ENCODE measurements around the gene FNDC3A.
"Not testable (repeated sequence)": the region's sequence is repeated elsewhere in the genome, so short reads cannot be mapped to it uniquely, and the experiment has no call there.

Gene FNDC3A

GRCh38 chr13:49098771-49099512, 123.2 kb downstream of the FNDC3A start:
- no peak for DNase-seq

DNA sequence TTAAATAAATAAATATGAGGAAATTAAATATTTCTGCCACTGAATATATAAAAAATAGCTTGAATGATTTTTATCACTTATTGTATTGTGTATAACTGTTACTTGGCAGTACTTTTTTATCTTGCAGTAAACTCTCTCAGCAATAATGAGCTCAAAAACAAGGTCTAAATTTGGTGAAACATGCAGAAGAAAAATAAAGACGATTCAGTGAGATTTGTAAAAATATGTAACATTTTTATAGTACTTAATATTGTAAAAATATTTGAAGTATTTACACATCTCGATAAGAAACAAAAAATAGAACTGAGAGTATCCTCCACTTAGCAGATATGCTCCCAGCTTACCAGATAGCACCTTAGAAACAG, 123.8 kb downstream of the FNDC3A start:
- DNase-seq = no peak

DNA sequence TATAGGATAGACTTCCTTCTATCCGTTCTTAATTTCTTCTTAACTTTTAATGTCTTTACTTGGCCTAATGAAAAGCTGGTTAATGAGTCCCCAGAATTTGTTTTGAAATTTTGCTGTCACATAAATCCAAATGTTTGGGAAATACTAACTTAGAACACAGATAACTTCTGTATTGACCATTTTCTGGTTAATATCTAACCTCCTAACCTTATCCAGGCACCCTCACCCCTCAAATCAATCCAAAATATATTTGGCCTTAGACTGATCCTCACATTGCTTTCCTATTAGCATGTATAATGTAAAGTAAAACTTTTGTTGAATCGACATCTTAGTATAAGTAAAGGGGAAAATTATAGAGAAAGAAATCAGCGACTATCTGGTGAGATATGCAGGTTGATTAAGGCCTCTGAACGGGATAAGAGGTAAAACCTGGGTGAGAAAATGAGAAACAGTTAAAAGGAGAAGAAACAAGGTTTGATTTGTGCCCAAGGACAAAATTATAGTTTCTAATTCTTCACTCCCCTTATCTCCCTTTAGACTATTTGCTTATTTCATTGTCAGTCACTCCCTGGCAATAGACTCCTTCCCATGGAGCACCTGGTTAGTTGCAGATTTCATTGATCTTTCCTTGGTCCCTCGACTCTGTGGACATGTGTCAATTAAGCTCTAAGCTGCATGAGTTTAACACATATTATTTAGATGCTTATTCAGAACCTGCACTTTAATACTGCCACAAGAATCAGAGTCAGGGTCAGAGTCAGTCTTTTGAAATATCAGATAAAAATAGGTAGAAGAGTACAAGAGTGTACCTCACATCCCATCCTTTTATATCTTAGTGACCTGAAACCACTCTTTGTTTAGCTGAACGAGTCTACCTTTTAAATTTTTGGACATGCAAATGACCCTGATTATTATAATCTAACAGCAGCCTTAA, 125.2 kb downstream of the FNDC3A start:
- DNase-seq = no peak

GRCh38 chr13:49108196-49108595, 132.5 kb downstream of the FNDC3A start:
- DNase-seq = no peak

- DNase-seq = peak; percentile 60
Observed at GRCh38 chr13:49110122-49110912, 134.6 kb downstream of the FNDC3A start.

GRCh38 chr13:49110913-49111170, 135.1 kb downstream of the FNDC3A start:
- no peak for DNase-seq

- no peak for DNase-seq
Observed at GRCh38 chr13:49112782-49113525, 137.2 kb downstream of the FNDC3A start.

- no peak for DNase-seq
Observed at GRCh38 chr13:49113526-49114286, 138.0 kb downstream of the FNDC3A start.

DNA sequence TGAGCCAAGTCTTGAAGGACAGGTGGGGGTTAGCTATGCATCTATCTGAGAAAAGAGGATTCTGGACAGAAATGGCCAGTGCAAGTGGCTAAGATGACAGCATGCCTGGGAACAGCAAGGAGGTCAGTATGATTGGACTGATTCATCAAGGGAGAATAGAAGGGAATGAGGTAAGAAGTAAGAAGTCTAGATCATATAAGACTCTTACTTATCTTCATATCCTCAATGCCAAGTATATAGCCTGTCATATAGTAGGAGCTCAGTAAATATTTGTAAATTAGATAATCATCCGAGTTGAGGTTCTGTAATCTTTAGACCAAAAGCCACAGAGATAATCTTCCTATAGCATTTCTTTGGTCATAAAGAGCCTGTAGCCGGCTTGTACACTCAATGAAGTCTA, 141.2 kb downstream of the FNDC3A start:
- no peak for DNase-seq

DNA sequence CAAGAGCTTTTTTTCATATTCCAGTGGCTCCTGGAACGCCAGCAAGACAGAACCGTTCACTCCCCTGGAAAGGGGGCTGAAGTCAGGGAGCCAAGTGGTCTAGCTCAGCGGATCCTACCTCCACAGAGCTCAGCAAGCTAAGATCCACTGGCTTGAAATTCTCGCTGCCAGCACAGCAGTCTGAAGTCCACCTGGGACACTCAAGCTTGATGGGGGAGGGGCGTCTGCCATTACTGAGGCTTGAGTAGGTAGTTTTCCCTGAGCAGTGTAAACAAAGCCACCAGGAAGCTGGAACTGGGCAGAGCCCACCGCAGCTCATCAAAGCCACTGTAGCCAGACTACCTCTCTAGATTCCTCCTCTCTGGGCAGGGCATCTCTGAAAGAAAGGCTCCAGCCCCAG, 142.7 kb downstream of the FNDC3A start:
- DNase-seq = not testable (repeated sequence)

- DNase-seq = no peak
Observed at GRCh38 chr13:49124693-49125304, 149.1 kb downstream of the FNDC3A start.

DNA sequence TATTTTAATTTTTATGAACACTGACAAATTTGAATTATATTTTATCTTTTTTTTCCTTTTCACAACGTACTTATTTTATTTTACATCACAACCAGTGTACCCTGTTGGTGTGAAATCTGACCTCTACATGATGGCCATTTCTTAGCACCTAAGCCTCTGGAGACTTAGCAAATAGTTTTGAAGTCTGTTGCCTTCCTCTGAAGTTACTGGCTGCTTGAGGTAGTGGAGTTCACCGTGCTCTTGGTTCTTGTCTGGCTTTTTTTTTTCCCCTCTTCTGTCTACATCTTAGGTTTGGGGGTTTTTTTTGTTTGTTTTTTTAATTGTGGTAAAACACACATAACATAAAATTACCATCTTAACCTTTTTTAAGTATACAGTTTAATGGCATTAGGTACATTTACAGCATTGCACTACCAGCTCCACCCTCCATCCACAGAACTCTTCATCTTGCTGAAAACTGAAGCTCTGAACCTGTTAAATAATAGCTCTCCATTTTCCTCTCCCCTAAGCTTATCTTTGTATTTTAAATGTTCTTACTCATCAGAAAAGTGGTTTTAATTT, 150.3 kb downstream of the FNDC3A start:
- no peak for DNase-seq

DNA sequence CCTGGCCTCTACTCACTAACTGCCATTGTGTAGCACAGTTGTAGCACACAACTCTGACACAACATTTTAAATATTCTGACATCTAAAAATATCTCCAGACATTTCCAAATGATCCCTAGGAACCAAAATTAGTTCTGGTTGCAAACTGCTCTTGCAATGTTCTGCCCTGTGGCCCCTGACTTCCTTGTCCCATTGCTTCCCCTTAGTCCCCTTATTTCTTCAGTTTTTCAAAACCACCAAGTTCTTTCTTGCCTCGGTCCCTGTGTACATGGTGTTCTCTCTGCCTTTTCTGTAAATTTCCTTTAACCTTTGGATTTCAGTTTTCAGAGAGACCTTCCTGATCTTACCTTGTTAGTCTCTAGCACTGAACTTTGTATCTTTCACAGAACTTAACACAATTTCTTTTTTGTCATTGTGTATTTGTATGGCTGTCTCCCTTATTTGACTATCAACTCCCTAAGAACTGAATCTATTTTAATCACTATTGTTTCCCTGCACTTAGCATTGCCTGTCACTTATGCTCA, 156.8 kb downstream of the FNDC3A start:
- DNase-seq = no peak

DNA sequence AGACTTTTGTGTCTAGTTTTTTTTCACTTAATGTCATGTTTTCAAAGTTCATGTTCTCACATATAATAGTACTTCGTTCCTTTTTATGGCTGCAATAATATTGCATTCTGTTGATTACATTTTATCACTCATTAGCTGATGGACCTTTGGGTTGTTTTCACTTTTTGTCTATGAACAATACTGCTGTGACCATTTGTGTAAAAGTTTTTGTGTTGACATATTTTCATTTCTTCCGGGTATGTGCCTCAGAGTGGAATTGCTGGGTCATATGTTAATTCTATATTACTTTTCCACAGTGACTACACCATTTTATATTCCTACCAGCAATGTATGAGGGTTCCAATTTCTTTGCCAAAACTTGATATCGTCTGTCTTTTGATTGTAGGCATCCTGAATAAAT, 158.6 kb downstream of the FNDC3A start:
- DNase-seq = no peak

DNA sequence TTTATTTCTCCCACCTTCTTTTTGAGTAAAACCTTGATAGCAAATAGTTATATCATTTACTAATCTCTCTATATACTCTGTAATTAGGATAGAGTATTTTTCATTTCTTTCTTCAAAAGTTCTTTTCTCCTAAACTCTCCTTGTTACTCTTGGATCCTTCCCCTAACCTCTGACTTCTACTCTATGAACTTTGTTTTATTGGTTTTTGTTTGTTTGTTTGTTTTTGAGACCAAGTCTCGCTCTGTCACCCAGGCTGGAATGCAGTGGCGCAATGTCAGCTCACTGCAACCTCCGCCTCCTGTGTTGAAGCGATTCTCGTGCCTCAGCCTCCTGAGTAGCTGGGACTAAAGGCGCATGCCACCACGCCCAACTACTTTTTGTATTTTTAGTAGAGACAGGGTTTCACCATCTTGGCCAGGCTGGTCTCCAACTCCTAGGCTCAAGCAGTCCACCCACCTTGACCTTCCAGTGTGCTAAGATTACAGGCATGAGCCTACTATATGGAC, 161.5 kb downstream of the FNDC3A start:
- not testable (repeated sequence) for DNase-seq

DNA sequence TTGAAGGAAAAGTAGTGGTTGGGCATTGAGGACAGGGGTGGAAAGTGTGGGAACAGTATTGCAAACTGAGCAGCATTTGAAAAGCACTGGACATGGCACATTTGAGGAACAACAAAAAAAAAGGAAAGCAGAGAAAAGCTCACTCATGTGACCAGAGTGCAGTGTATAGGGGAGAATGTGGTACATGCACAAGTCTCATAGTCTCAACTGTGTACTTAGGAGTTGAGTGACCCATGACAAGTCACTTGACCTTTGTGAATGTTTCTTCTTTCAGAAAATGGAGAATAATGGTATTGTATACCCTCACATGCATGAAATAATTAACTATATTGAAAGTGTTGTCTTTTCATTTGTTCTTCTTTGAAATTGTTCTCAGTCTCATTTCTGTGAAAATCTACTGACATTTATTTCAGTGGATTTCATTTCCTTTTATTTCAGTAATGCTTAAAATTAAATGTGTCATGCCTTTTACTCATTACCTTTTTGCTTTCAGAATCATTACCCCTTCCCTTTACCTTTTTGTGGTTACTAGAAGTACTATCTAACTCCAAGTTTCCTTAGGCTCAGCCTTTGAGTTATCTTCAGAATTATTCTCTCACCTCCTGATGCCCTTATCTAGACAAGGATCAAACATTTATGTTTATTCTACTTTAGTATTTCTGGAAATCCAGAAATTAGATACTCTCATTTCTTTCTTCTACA, 165.3 kb downstream of the FNDC3A start:
- no peak for DNase-seq

GRCh38 chr13:49146950-49147355, 171.2 kb downstream of the FNDC3A start:
- no peak for DNase-seq

- no peak for DNase-seq
Observed at GRCh38 chr13:49148405-49148804, 172.7 kb downstream of the FNDC3A start.

GRCh38 chr13:49157955-49158584, 182.4 kb downstream of the FNDC3A start:
- DNase-seq = not testable (repeated sequence)

DNA sequence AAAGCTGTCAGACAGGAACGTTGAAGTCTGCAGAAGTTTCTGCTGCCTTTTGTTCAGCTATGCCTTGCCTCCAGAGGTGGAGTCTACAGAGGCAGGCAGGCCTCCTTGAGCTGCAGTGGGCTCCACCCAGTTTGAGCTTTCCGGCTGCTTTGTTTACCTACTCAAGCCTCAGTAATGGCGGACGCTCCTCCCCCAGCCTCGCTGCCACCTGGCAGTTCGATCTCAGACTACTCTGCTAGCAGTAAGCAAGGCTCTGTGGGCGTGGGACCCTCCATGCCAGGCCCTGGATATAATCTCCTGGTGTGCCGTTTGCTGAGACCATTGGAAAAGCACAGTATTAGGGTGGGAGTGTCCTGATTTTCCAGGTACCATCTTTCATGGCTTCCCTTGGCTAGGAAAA, 187.4 kb downstream of the FNDC3A start:
- not testable (repeated sequence) for DNase-seq
